ENCODE measurements around the gene SMIM14.

Gene SMIM14

GRCh38 chr4:39596971-39597370 is 41.7 kb downstream of the SMIM14 start:
- H3K4me1 Mint-ChIP-seq (ENCODE audit: low read depth): no peaks in the 10 kb centered on the region
- peaks cover 9% of the 10 kb centered on the region for H3K36me3 Mint-ChIP-seq (ENCODE audit: low read depth)
- H3K9me3 Mint-ChIP-seq: no peaks in the 10 kb centered on the region

DNA sequence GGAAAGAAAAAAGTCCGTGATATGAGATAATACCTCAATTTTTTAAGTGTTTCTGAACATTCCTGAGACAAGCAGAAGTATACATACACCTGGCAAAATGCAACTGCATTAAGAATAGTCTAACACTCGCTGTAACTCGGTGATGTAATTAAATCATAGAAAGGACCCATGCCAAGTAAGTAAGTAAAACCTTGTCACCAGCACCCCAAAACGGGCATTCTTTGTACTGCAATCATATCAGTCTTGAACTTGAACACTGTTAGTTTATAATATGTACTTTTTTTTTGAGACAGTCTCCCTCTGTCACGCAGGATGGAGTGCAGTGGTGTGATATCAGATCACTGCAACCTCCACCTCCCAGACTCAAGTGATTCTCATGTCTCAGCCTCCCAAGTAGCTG is 47.4 kb downstream of the SMIM14 start:
- Mint-ChIP-seq H3K27me3 (no peaks in the 10 kb centered on the region), H3K4me1 (ENCODE audit: low read depth) (no peaks in the 10 kb centered on the region), H3K36me3 (ENCODE audit: low read depth) (no peaks in the 10 kb centered on the region), H3K4me3 (no peak overlapping the region), H3K27ac (no peak overlapping the region), H3K9me3 (no peaks in the 10 kb centered on the region)
- no peak for DNase-seq

More at GRCh38 chr4:39596971-39597370, 41.7 kb downstream of the SMIM14 start:
- Mint-ChIP-seq H3K27ac (no peak overlapping the region), H3K27me3 (no peaks in the 10 kb centered on the region), H3K4me3 (no peak overlapping the region)
- DNase-seq: no peak

DNA sequence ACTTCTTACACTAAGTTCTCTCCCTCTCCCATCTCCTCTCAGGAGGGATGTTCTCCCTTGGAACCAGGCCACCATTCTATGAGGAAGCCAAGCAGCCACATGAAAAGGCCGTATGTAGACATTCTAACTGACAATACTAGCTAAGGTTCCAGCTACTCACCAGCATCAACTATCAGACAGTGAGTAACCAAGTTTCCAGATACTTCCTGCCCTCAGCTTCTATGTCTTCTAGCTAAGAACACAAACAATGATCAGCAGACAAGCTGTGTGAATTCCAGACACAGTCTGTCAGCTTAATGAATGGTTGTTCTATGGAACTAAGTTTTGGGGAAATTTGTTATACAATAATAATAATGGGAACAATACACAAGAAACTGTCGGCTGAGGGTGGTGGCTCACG is 50.8 kb downstream of the SMIM14 start:
- Mint-ChIP-seq H3K4me1 (ENCODE audit: low read depth) (no peaks in the 10 kb centered on the region), H3K27me3 (no peaks in the 10 kb centered on the region), H3K4me3 (no peak overlapping the region), H3K9me3 (no peaks in the 10 kb centered on the region), H3K27ac (no peak overlapping the region), H3K36me3 (ENCODE audit: low read depth) (no peaks in the 10 kb centered on the region)
- DNase-seq: no peak

GRCh38 chr4:39574946-39575345 is 63.7 kb downstream of the SMIM14 start:
- H3K27ac Mint-ChIP-seq: no peak overlapping the region
- H3K9me3 Mint-ChIP-seq: no peaks in the 10 kb centered on the region
- H3K27me3 Mint-ChIP-seq: no peaks in the 10 kb centered on the region
- DNase-seq: no peak
- H3K4me1 Mint-ChIP-seq (ENCODE audit: low read depth): no peaks in the 10 kb centered on the region
- no peaks in the 10 kb centered on the region for H3K36me3 Mint-ChIP-seq (ENCODE audit: low read depth)
- no peak overlapping the region for H3K4me3 Mint-ChIP-seq

- H3K4me3 Mint-ChIP-seq: no peak overlapping the region
- no peak for DNase-seq
These were observed 67.2 kb downstream of the SMIM14 start for GRCh38 chr4:39571504-39571903.

DNA sequence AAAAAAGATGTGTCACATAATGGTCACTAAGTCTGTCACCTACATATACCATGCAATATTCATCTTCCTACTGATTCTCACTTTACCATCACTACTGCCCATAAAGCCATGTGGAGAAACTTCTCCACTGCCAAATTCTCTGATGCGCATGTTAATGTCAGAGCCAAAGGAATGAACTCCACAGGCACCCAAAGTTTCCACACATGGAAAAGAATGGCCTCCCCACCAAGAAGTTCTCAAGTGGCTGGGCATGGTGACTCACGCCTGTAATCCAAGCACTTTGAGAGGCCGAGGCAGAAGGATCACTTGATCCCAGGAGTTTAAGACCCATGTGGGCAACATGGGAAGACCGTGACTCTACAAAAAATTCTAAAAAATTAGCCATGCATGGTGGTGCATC is 67.6 kb downstream of the SMIM14 start:
- Mint-ChIP-seq H3K36me3 (ENCODE audit: low read depth) (no peaks in the 10 kb centered on the region), H3K4me3 (no peak overlapping the region), H3K27me3 (no peaks in the 10 kb centered on the region), H3K4me1 (ENCODE audit: low read depth) (peaks cover under 1% of the 10 kb centered on the region), H3K27ac (no peak overlapping the region), H3K9me3 (no peaks in the 10 kb centered on the region)
- DNase-seq: no peak

More at GRCh38 chr4:39571504-39571903, 67.2 kb downstream of the SMIM14 start:
- Mint-ChIP-seq H3K4me1 (ENCODE audit: low read depth) (no peaks in the 10 kb centered on the region), H3K36me3 (ENCODE audit: low read depth) (no peaks in the 10 kb centered on the region), H3K27ac (no peak overlapping the region), H3K27me3 (no peaks in the 10 kb centered on the region), H3K9me3 (no peaks in the 10 kb centered on the region)

- no peak overlapping the region for H3K27ac Mint-ChIP-seq
- DNase-seq: no peak
- no peaks in the 10 kb centered on the region for H3K36me3 Mint-ChIP-seq (ENCODE audit: low read depth)
- no peak overlapping the region for H3K4me3 Mint-ChIP-seq
- no peaks in the 10 kb centered on the region for H3K27me3 Mint-ChIP-seq
- H3K9me3 Mint-ChIP-seq: no peaks in the 10 kb centered on the region
- peaks cover 2% of the 10 kb centered on the region for H3K4me1 Mint-ChIP-seq (ENCODE audit: low read depth)
These were observed 69.5 kb downstream of the SMIM14 start for GRCh38 chr4:39569209-39569608.

DNA sequence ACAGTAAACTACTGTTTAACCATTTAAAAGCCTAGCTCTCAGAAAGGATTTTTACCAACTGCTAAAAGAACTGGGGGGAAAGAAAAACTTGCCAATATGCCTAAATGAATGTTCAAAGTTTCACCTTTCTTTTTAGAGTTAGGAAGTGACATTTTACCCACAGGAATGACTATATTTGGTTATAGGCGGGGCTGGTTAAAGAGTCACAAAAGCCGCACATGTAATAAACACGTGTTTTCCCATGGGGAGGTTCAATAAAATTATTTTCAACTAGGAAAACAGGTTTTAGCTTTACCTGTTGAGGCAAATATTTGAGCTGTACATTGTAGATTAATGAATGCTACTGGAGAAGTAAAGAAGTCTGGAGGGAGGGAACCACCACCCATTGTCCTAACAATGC is 69.9 kb downstream of the SMIM14 start:
- Mint-ChIP-seq H3K27me3 (no peaks in the 10 kb centered on the region), H3K4me1 (ENCODE audit: low read depth) (peaks cover 2% of the 10 kb centered on the region), H3K36me3 (ENCODE audit: low read depth) (no peaks in the 10 kb centered on the region), H3K4me3 (no peak overlapping the region), H3K27ac (no peak overlapping the region), H3K9me3 (no peaks in the 10 kb centered on the region)
- no peak for DNase-seq

DNA sequence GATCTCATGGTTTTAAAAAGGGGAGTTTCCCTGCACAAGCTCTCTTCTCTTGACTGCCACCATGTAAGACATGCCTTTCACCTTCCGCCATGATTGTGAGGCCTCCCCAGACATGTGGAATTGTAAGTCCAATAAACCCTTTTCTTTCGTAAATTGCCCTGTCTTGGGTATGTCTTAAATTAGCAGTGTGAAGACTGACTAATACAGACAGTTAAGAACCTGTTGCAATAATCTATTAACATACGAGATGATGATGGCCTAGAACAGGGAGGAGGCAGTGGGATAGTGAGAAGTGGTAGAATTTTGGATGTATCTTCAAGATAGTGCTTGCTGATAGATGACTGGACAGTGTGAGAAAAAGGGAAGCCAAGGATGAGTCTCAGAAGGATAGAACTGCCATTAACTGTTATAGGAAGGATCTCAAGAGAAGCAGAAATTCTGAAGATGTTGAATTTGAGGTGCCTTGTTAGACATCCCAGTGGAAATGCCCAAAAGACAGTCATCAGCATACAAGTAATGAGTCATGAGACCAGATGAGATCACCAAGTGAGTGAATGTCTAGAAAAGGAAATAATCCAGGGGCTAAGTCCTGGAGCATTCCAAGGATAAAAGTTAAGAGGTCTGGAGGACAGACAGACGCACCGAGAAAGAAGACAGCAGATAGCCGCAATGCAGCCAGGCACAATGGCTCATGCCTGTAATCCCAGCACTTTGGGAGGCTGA is 72.6 kb downstream of the SMIM14 start:
- H3K27ac Mint-ChIP-seq: no peak overlapping the region
- no peaks in the 10 kb centered on the region for H3K36me3 Mint-ChIP-seq (ENCODE audit: low read depth)
- no peaks in the 10 kb centered on the region for H3K9me3 Mint-ChIP-seq
- H3K4me3 Mint-ChIP-seq: no peak overlapping the region
- DNase-seq: no peak
- H3K27me3 Mint-ChIP-seq: no peaks in the 10 kb centered on the region
- H3K4me1 Mint-ChIP-seq (ENCODE audit: low read depth): peaks cover 2% of the 10 kb centered on the region

GRCh38 chr4:39563346-39563847 is 75.3 kb downstream of the SMIM14 start:
- Mint-ChIP-seq H3K4me1 (ENCODE audit: low read depth) (peaks cover 2% of the 10 kb centered on the region), H3K27me3 (no peaks in the 10 kb centered on the region), H3K36me3 (ENCODE audit: low read depth) (no peaks in the 10 kb centered on the region), H3K4me3 (no peak overlapping the region), H3K27ac (no peak overlapping the region), H3K9me3 (no peaks in the 10 kb centered on the region)
- DNase-seq: no peak

DNA sequence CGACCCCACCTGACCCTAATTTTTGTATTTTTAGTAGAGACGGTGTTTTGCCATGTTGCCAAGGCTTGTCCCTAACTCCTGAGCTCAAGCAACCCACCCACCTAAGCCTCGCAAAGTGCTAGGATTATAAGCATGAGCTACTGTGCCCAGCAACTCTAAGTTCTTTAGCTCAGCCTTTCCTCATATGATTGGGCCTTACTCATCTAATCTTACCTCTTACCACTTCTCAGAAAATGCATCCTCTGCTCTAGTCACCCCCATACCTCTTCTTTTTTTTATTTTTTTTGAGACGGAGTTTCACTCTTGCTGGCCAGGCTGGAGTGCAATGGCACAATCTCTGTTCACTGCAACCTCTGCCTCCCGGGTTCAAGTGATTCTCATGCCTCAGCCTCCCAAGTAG is 75.9 kb downstream of the SMIM14 start:
- H3K4me1 Mint-ChIP-seq (ENCODE audit: low read depth): peaks cover 2% of the 10 kb centered on the region
- no peak for DNase-seq
- H3K9me3 Mint-ChIP-seq: no peaks in the 10 kb centered on the region
- no peak overlapping the region for H3K4me3 Mint-ChIP-seq
- no peaks in the 10 kb centered on the region for H3K27me3 Mint-ChIP-seq
- H3K36me3 Mint-ChIP-seq (ENCODE audit: low read depth): no peaks in the 10 kb centered on the region
- no peak overlapping the region for H3K27ac Mint-ChIP-seq

DNA sequence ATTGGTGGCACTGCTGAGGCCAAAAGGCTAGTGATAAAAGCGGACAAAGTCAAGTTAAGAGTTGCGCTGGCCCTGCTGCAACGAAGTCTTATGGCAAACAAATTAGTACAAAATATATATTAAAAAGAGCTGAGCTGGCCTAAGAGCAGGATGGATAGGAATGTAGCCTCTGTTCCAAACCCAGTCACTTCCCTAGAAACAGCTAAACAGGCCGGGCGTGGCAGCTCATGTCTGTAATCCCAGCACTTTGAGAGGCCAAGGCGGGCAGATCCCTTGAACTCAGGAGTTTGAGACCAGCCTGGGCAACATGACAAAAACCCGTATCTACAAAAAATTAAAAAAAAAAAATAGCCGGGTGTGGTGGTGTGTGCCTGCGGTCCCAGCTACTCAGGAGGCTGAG is 79.0 kb downstream of the SMIM14 start:
- H3K4me1 Mint-ChIP-seq (ENCODE audit: low read depth): no peaks in the 10 kb centered on the region
- peaks cover 3% of the 10 kb centered on the region for H3K36me3 Mint-ChIP-seq (ENCODE audit: low read depth)
- H3K4me3 Mint-ChIP-seq: no peak overlapping the region
- no peak for DNase-seq
- no peaks in the 10 kb centered on the region for H3K9me3 Mint-ChIP-seq
- H3K27ac Mint-ChIP-seq: no peak overlapping the region
- no peaks in the 10 kb centered on the region for H3K27me3 Mint-ChIP-seq

DNA sequence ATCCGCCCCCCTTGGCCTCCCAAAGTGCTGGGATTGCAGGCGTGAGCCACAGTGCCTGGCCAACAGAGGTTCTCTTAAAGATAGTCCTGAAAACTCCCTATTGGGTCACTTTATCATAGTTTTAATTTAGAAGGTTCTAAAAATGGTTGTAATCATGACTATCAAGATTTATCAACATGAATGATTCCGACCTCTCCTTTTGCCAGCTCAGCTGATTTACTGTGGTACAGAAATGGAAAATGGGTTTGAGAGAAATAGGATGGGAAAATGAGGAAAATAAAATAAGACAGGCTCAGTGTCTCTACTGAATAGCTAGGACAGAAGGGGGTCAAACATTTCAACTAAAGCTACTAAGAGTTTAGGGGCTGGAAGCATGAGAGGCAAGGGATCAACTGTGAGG is 83.2 kb downstream of the SMIM14 start:
- no peaks in the 10 kb centered on the region for H3K4me1 Mint-ChIP-seq (ENCODE audit: low read depth)
- peaks cover 3% of the 10 kb centered on the region for H3K36me3 Mint-ChIP-seq (ENCODE audit: low read depth)
- H3K27ac Mint-ChIP-seq: peak overlapping the region; percentile 1
- H3K9me3 Mint-ChIP-seq: no peaks in the 10 kb centered on the region
- H3K27me3 Mint-ChIP-seq: no peaks in the 10 kb centered on the region
- no peak for DNase-seq
- no peak overlapping the region for H3K4me3 Mint-ChIP-seq

DNA sequence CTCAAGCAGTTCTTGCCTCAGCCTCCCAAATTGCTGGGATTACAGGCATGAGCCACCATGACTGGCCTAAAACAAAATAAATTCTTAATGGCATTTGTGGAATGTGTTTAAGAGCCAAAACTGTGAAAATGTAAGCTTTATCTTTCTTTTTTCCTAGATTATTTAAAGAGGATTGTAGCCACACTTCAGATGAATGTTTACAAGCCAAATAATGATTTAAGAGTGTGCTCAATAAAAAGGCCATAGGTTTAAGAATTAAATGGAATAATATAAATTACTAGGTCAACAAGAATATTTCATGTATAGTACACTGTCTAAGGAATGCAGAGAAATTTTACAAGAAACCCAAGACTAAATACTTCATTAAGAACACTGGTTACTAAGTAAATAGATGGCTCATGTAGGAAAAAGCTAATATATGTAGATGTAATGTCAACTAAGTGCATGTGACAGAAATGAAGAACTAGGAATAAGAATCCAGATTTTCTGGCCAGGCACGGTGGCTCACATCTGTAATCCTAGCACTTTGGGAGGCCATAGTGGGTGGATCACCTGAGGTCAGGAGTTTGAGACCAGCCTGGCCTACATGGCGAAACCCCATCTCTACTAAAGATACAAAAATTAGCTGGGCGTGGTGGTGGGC is 90.1 kb downstream of the SMIM14 start:
- H3K27ac Mint-ChIP-seq: no peak overlapping the region
- H3K4me3 Mint-ChIP-seq: no peak overlapping the region

GRCh38 chr4:39544580-39545315 is 93.9 kb downstream of the SMIM14 start:
- Mint-ChIP-seq H3K27me3 (no peaks in the 10 kb centered on the region), H3K27ac (no peak overlapping the region), H3K9me3 (no peaks in the 10 kb centered on the region), H3K4me1 (ENCODE audit: low read depth) (no peaks in the 10 kb centered on the region), H3K36me3 (ENCODE audit: low read depth) (no peaks in the 10 kb centered on the region), H3K4me3 (no peak overlapping the region)
- no peak for DNase-seq

More for the DNA sequence above, 90.1 kb downstream of the SMIM14 start:
- Mint-ChIP-seq H3K36me3 (ENCODE audit: low read depth) (no peaks in the 10 kb centered on the region), H3K9me3 (no peaks in the 10 kb centered on the region), H3K4me1 (ENCODE audit: low read depth) (no peaks in the 10 kb centered on the region), H3K27me3 (no peaks in the 10 kb centered on the region)
- DNase-seq: no peak

Measured in activated T-cell treated with anti-CD3 and anti-CD28 coated beads, Interleukin-2, amount 50 U/mL, for 24 hours (primary cell).